HG03432 (cell line): ENCODE results near the gene BRSK2.
"Not testable (repeated sequence)": the region's sequence is repeated elsewhere in the genome, so short reads cannot be mapped to it uniquely, and the experiment has no call there.

Source experiments
- ATAC-seq: cut with Tn5 transposase; IDR thresholded peaks from one replicate; pipeline ENCODE4 v1.9.1; 2021; ENCODE audit warnings: mild to moderate bottlenecking, moderate library complexity; ENCODE audit not compliant: unreplicated experiment

The BRSK2 gene

GRCh38 chr11:1406571-1407485 is 17.1 kb downstream of the BRSK2 start:
- ATAC-seq: no peak

GRCh38 chr11:1407668-1408067 is 17.9 kb downstream of the BRSK2 start:
- ATAC-seq: no peak

- ATAC-seq: no peak
These were observed 18.6 kb downstream of the BRSK2 start for GRCh38 chr11:1408346-1408745.

GRCh38 chr11:1409108-1409851 is 19.5 kb downstream of the BRSK2 start:
- ATAC-seq: no peak

GRCh38 chr11:1409852-1410125 is 20.1 kb downstream of the BRSK2 start:
- not testable (repeated sequence) for ATAC-seq

GRCh38 chr11:1410366-1411291 is 20.9 kb downstream of the BRSK2 start:
- ATAC-seq: no peak

GRCh38 chr11:1411301-1411700 is 21.6 kb downstream of the BRSK2 start:
- no peak for ATAC-seq

- not testable (repeated sequence) for ATAC-seq
These were observed 22.0 kb downstream of the BRSK2 start for GRCh38 chr11:1411739-1412138.

- no peak for ATAC-seq
These were observed 22.8 kb downstream of the BRSK2 start for GRCh38 chr11:1412377-1413095.

GRCh38 chr11:1414650-1415049 is 24.9 kb downstream of the BRSK2 start:
- ATAC-seq: no peak

GRCh38 chr11:1415631-1416030 is 25.9 kb downstream of the BRSK2 start:
- no peak for ATAC-seq

- not testable (repeated sequence) for ATAC-seq
These were observed 28.6 kb downstream of the BRSK2 start for GRCh38 chr11:1418192-1418795.

- no peak for ATAC-seq
These were observed 30.1 kb downstream of the BRSK2 start for GRCh38 chr11:1419811-1420210.

- ATAC-seq: no peak
These were observed 31.6 kb downstream of the BRSK2 start for GRCh38 chr11:1421291-1421690.

- no peak for ATAC-seq
These were observed 32.7 kb downstream of the BRSK2 start for GRCh38 chr11:1422481-1422880.

GRCh38 chr11:1422981-1423380 is 33.2 kb downstream of the BRSK2 start:
- ATAC-seq: no peak

GRCh38 chr11:1423406-1423805 is 33.7 kb downstream of the BRSK2 start:
- not testable (repeated sequence) for ATAC-seq

GRCh38 chr11:1425006-1425405 is 35.3 kb downstream of the BRSK2 start:
- ATAC-seq: no peak

- ATAC-seq: no peak
These were observed 35.7 kb downstream of the BRSK2 start for GRCh38 chr11:1425439-1425838.

GRCh38 chr11:1428762-1429316 is 39.1 kb downstream of the BRSK2 start:
- ATAC-seq: no peak
